ENCODE results near the gene DTHD1. TPM values are rescaled to one million over a fixed set of nuclear protein-coding genes. Genes with fewer than 3 reads are reported as not detected.

Gene DTHD1
- total and polyA plus RNA-seq, 2 donors (not counting 3 experiments of a cell fraction or from before 2014, with no cell fraction given) = not detected

GRCh38 chr4:36353998-36354397, 72.6 kb downstream of the DTHD1 start:
- Histone ChIP-seq H3K9ac (replicated peaks; ENCODE audit: extremely low read depth, insufficient read depth, low read length) (no peak overlapping the region), H3K4me3 (replicated peaks in 1 of 3; ENCODE audit: insufficient read depth in 1 of 3, low read depth in 1 of 3, low read length in 3 of 3) (no peak overlapping the region), H3K27ac (ENCODE audit: insufficient read depth, low read depth, low read length) (no peak overlapping the region), H2AFZ (ENCODE audit: low read depth, low read length) (no peak overlapping the region), H3K4me2 (ENCODE audit: insufficient read depth, low read length) (no peak overlapping the region), H3K9me3 (replicated peaks; ENCODE audit: control insufficient read depth, insufficient read depth, low read length) (no peaks in the 10 kb centered on the region), H3K36me3 (ENCODE audit: control insufficient read depth in 2 of 2, extremely low read depth in 1 of 2, insufficient read depth in 2 of 2, low read length in 2 of 2) (no peaks in the 10 kb centered on the region), H3K79me2 (ENCODE audit: control insufficient read depth, insufficient read depth, low read length) (no peaks in the 10 kb centered on the region), H3K4me1 (ENCODE audit: control insufficient read depth, extremely low read depth, insufficient read depth, low read length) (no peaks in the 10 kb centered on the region), H3K9me1 (replicated peaks; ENCODE audit: control insufficient read depth, extremely low read depth, insufficient read depth, low read length) (no peaks in the 10 kb centered on the region), H4K20me1 (replicated peaks; ENCODE audit: control insufficient read depth, extremely low read depth, insufficient read depth, low read length) (no peaks in the 10 kb centered on the region), H3K27me3 (ENCODE audit: control insufficient read depth in 2 of 2, insufficient read depth in 2 of 2, low read length in 2 of 2) (no peaks in the 10 kb centered on the region)
- ChIA-PET CTCF (no interaction called here), POLR2A (no interaction called here)
- no peak for FAIRE-seq
- intact Hi-C loops (cut with micrococcal nuclease) (no loop called here), dilution Hi-C loops (cut with MboI; ENCODE audit: extremely low pct_ligation_motif_present, low sequenced_read_pairs) (no loop called here)
- DNase-seq (ENCODE audit: low read depth, low spot score) = no peak
- no TSS peak for BruUV-seq (replicated peaks)
- TF ChIP-seq POLR2AphosphoS5 (IDR thresholded peaks at IDR 0.05; ENCODE audit: insufficient read depth, low read depth, low read length) (no peak), JUN (IDR thresholded peaks at IDR 0.05; ENCODE audit: borderline replicate concordance, insufficient read depth, insufficient read length, low read depth) (no peak), CTCF (IDR thresholded peaks at IDR 0.05; ENCODE audit: extremely low read depth in 1 of 2, insufficient read depth in 1 of 2, low read depth in 1 of 2, low read length in 2 of 2) (no peak), POLR2A (IDR thresholded peaks at IDR 0.05; ENCODE audit: low read depth, low read length) (no peak), FOS (IDR thresholded peaks at IDR 0.05; ENCODE audit: borderline replicate concordance, insufficient read depth, low read length) (no peak), GATA2 (IDR thresholded peaks at IDR 0.05; ENCODE audit: insufficient read depth, insufficient read length, low read depth, low read length) (no peak), MYC (IDR thresholded peaks at IDR 0.05; ENCODE audit: low read depth, low read length) (no peak), MAX (IDR thresholded peaks at IDR 0.05; ENCODE audit: insufficient read depth, insufficient read length) (no peak), EZH2 (IDR thresholded peaks at IDR 0.05; ENCODE audit: borderline replicate concordance, low read depth, low read length, severe bottlenecking) (no peak)
